SU-DHL-6 (cell line): ENCODE data around the gene NRK.

Source experiments
- H2AFZ ChIP-seq: fragments of 200-600 bp; sonication (generic); 2 replicates; pipeline ENCODE4 v1.6.1; 2014; ENCODE audit warnings: low read depth, mild to moderate bottlenecking, moderate library complexity, mixed read lengths, antibody characterized with exemption, low read length; ENCODE audit not compliant: severe bottlenecking
- H3F3A ChIP-seq: fragments of 200-600 bp; shearing (Covaris generic); 2 replicates; pipeline ENCODE4 v1.6.0; 2016; ENCODE audit warnings: antibody characterized with exemption, mild to moderate bottlenecking; ENCODE audit not compliant: insufficient read depth
- H3K27ac ChIP-seq: fragments of 200-600 bp; sonication (generic); 2 replicates; pipeline ENCODE4 v1.5.1; 2016; ENCODE audit warnings: low read depth, mild to moderate bottlenecking, low read length, moderate library complexity, mixed read lengths
- H3K27me3 ChIP-seq: fragments of 200-600 bp; sonication (generic), shearing (Covaris generic); 2 replicates; pipeline ENCODE4 v1.6.0; 2014; ENCODE audit warnings: mild to moderate bottlenecking, low read length
- H3K36me3 ChIP-seq: fragments of 200-600 bp; sonication (generic); 2 replicates; pipeline ENCODE4 v1.6.1; 2014; ENCODE audit warnings: mild to moderate bottlenecking, low read length, mixed read lengths
- H3K4me2 ChIP-seq: fragments of 300-600, 200-600 bp; shearing (Covaris generic), sonication (generic); 2 replicates; pipeline ENCODE4 v1.6.0; 2014; ENCODE audit warnings: low read length, low read depth, mild to moderate bottlenecking; ENCODE audit not compliant: poor library complexity, severe bottlenecking
- H3K4me3 ChIP-seq: fragments of 200-600 bp; sonication (generic); 2 replicates; pipeline ENCODE4 v1.5.1; 2014; ENCODE audit warnings: antibody characterized with exemption, low read length, mild to moderate bottlenecking, mixed read lengths; ENCODE audit not compliant: insufficient read depth, poor library complexity, severe bottlenecking
- H3K79me2 ChIP-seq: fragments of 200-600 bp; sonication (generic); 2 replicates; pipeline ENCODE4 v1.6.1; 2014; ENCODE audit warnings: mild to moderate bottlenecking, low read length, moderate library complexity; ENCODE audit not compliant: insufficient read depth
- H3K9ac ChIP-seq: fragments of 200-600 bp; sonication (generic); 2 replicates; pipeline ENCODE4 v1.7.0; 2014; ENCODE audit warnings: mild to moderate bottlenecking, low read length
- H3K9me2 ChIP-seq: fragments of 200-600 bp; sonication (generic); replicated peaks from 2 replicates; pipeline ENCODE4 v1.6.1; 2014; ENCODE audit warnings: low read length; ENCODE audit not compliant: insufficient read depth
- H3K9me3 ChIP-seq: fragments of 200-600 bp; sonication (generic); 2 replicates; pipeline ENCODE4 v1.6.1; 2014; ENCODE audit warnings: low read length, mixed read lengths; ENCODE audit not compliant: insufficient read depth
- H4K20me1 ChIP-seq: fragments of 200-600 bp; sonication (generic); 2 replicates; pipeline ENCODE4 v1.6.1; 2014; ENCODE audit warnings: low read depth, mild to moderate bottlenecking, antibody characterized with exemption, low read length, moderate library complexity, mixed read lengths
- CTCF ChIP-seq: fragments of 200-600 bp; sonication (generic); IDR thresholded peaks from one replicate; pipeline ENCODE4 v1.5.1; 2017; ENCODE audit warnings: antibody characterized with exemption, mild to moderate bottlenecking, low read length, moderate library complexity; ENCODE audit not compliant: insufficient read depth, poor library complexity, severe bottlenecking
- EZH2phosphoT487 ChIP-seq: fragments of 200-600 bp; sonication (generic), shearing (Covaris generic); conservative IDR thresholded peaks from 2 replicates; pipeline ENCODE4 v1.6.1; 2018; ENCODE audit warnings: mild to moderate bottlenecking, antibody characterized with exemption, low read length, moderate library complexity, mixed read lengths

Gene NRK

DNA sequence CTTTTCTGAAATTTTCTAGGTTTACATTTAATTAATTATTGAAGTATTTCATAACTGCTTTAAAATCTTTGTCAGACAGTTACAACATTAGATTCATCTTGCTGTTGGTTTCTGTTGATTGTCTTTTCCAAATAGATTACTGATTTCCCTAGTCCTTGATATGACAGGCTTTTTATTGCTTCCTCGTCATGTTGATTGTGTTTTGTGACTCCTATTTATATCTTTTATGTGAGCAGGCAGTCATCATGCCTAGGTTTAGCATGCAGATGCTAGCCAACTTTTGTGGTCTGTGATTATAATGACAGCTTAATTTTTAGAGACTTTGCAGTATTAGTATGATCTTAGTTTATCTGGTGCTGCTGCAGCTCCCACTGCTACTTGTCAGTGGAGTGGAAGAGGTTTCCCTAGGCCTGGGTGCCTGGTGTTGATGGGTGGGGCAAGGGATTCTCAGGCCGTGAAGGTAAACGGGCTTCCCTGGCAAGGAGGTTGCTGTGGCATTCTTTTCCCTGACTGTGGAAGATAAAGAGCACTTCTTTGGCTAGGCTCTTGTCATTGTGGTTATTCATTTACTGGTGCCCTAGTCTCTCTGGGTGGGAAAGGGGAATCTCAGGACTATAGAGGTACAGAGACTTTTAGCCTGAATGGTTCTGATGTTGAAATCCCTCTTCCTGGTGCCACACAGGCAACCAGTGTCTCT lies 150.5 kb downstream of the NRK start:
- no peaks in the 10 kb centered on the region for H4K20me1 ChIP-seq
- no peak overlapping the region for H3K27ac ChIP-seq
- H2AFZ ChIP-seq: no peak overlapping the region
- H3K79me2 ChIP-seq: no peaks in the 10 kb centered on the region
- no peaks in the 10 kb centered on the region for H3K9me2 ChIP-seq
- TF ChIP-seq EZH2phosphoT487 (no peak), CTCF (no peak)
- H3K9me3 ChIP-seq: no peaks in the 10 kb centered on the region
- H3K36me3 ChIP-seq: no peaks in the 10 kb centered on the region
- no peaks in the 10 kb centered on the region for H3F3A ChIP-seq
- H3K4me3 ChIP-seq: no peak overlapping the region
- H3K9ac ChIP-seq: no peak overlapping the region
- no peak overlapping the region for H3K4me2 ChIP-seq
- H3K27me3 ChIP-seq: no peaks in the 10 kb centered on the region

GRCh38 chrX:105973387-105973739 lies 151.0 kb downstream of the NRK start:
- H2AFZ ChIP-seq: no peak overlapping the region
- no peak overlapping the region for H3K27ac ChIP-seq
- H3K79me2 ChIP-seq: no peaks in the 10 kb centered on the region
- H3K9me3 ChIP-seq: no peaks in the 10 kb centered on the region
- no peaks in the 10 kb centered on the region for H3K9me2 ChIP-seq
- H3K27me3 ChIP-seq: no peaks in the 10 kb centered on the region
- no peak overlapping the region for H3K9ac ChIP-seq
- H3K4me2 ChIP-seq: no peak overlapping the region
- no peak for TF ChIP-seq EZH2phosphoT487
- TF ChIP-seq CTCF: no peak
- no peaks in the 10 kb centered on the region for H3K36me3 ChIP-seq
- no peaks in the 10 kb centered on the region for H3F3A ChIP-seq
- H3K4me3 ChIP-seq: no peak overlapping the region
- no peaks in the 10 kb centered on the region for H4K20me1 ChIP-seq

GRCh38 chrX:105975382-105975781 lies 153.0 kb downstream of the NRK start:
- Histone ChIP-seq H3K4me3 (no peak overlapping the region), H3K4me2 (no peak overlapping the region), H3K79me2 (no peaks in the 10 kb centered on the region), H2AFZ (no peak overlapping the region), H3K9me2 (no peaks in the 10 kb centered on the region), H3K27ac (no peak overlapping the region), H4K20me1 (no peaks in the 10 kb centered on the region), H3F3A (no peaks in the 10 kb centered on the region), H3K9ac (no peak overlapping the region), H3K36me3 (no peaks in the 10 kb centered on the region), H3K9me3 (no peaks in the 10 kb centered on the region), H3K27me3 (no peaks in the 10 kb centered on the region)
- TF ChIP-seq EZH2phosphoT487: no peak
- no peak for TF ChIP-seq CTCF
